Stimulated activated CD4-positive, alpha-beta T cell treated with anti-CD3 and anti-CD28 coated beads, Interleukin-1b, Interleukin-23, amount 100 ng/mL, for 4 hours (primary cell): ENCODE results near the gene RBM33.
"Not testable (repeated sequence)": the region's sequence is repeated elsewhere in the genome, so short reads cannot be mapped to it uniquely, and the experiment has no call there.

Experiments used
- DNase-seq, 2 donors: peaks; one replicate each; pipeline ENCODE4 v3.0.0-alpha.2; 2020; ENCODE audit warnings: low read depth in 2 of 2

The RBM33 gene

GRCh38 chr7:155809947-155810769, 165.7 kb downstream of the RBM33 start:
- DNase-seq, result no peak

GRCh38 chr7:155810770-155811559, 166.5 kb downstream of the RBM33 start:
- no peak for DNase-seq

- no peak for DNase-seq
Observed at GRCh38 chr7:155811560-155811894, 167.1 kb downstream of the RBM33 start.

GRCh38 chr7:155811895-155812761, 167.7 kb downstream of the RBM33 start, which contains the start of gene SHH:
SHH (minus strand) TSS chr7:155812463; CDS start chr7:155812122, 341 bp downstream.
- DNase-seq, result no peak

- DNase-seq, result no peak
Observed at GRCh38 chr7:155813125-155813524, 168.7 kb downstream of the RBM33 start.

DNA sequence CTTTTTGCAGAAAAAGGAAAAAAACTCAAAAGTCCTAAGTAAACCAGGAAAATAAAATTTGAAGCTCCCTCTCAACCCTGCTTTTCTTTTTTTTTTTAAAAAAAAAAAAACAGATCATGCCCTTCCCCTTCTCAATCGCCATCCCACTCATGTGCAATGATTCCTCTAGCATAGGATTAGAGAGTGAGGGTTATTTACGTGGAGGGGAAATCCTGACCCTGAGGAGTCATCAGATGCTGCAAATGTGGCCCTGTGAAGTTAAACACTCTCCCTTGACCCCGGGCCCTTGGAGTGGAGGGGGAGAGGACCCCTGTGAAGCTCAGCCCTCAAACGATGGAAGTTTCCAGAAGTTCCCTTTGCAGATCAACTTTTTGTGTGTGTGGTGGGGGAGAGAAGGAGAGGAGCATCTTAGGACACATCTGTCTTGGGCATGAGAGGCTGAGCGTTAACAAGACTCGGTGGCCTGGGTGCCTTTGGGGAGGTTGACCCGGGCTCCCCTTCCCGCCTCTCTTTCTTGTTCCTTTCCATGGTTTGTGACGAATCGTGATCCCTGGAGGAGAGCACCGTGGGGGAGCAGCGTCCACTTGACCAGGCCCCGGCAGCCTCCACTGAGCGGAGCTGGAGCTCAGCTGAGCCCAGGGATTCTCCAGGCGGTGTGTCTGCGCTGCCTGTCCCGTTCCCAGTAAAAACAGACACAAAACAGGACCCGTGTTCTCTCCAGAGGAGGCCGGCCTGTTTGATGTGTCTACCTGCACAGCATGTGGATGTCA, 169.3 kb downstream of the RBM33 start:
- no peak for DNase-seq

- DNase-seq, result no peak
Observed at GRCh38 chr7:155814316-155815276, 170.1 kb downstream of the RBM33 start.

GRCh38 chr7:155815332-155816191, 171.1 kb downstream of the RBM33 start:
- peak; percentile 29 to 62 for DNase-seq

GRCh38 chr7:155816192-155816508, 171.7 kb downstream of the RBM33 start:
- DNase-seq, result no peak

DNA sequence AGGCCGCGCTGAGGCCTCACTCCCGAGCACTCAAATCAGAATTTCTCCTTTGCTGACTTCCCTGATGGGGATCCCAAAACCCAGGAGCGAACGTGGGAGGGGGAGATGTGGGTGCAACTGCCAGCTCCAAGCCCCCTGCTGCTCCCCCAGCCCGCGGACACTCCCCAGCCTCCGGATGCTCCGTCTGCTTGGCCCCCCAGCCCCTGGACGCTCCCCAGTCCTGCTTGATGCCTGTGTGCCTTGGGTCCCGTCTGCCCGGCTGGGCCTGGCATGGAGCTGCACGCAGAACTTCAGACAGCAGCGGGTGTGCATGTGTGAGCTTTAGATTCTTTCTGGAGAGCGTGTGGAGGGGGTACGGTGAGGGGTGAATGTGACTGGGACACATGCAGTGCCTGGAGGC, 172.5 kb downstream of the RBM33 start:
- no peak for DNase-seq

- not testable (repeated sequence) for DNase-seq
Observed at GRCh38 chr7:155817515-155817914, 173.1 kb downstream of the RBM33 start.

DNA sequence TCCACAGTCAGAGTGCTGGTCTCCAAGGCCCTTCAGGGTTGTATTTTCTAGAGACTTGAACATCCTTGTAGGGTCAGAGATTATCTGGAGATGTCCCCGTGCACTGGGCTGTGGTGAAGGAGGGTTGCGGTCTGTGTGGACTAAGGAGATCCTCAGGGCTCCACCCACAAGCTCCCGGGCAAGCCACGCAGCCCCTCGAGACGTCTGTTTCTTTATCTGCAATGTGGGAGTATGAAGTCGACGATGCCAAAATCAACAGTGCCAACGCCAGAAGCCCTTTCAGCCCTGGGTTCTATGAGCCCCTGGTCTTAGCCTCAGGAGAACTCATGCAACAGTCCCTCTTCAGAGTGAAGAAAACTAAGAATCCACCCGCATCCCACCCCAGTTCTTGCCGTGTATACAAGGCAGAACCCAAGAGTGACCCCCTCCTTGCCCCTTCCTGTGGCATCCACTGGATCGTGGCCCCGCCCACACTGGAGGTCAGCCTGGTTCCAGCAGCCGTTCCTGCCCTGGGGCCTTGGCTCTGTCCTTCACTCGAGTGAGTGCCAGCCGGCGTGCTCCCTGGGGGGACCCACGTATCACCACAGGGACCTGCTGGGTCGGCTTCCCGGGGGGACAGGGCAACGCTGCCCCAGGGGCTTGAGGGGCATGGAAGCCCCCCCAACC, 173.8 kb downstream of the RBM33 start:
- DNase-seq, result no peak

DNA sequence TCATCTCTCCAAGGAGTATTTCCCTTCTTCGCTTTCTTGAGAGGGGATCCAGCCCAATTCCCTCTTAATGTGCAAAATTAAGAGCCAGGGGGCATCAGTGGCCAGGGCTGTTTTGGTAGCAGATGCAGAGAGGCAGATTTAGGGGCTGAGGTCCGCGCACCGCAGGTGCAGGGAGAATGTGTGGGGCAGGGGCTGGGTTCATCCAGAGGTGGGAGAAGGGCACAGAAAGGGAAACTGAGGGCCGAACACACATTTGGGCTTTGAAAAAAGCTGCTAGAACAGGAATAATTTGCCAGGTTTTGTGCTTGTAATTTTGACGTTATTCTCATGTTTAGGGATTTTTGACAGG, 174.3 kb downstream of the RBM33 start:
- DNase-seq, result no peak

GRCh38 chr7:155819186-155819585, 174.7 kb downstream of the RBM33 start:
- no peak for DNase-seq

GRCh38 chr7:155820246-155820645, 175.8 kb downstream of the RBM33 start:
- DNase-seq, result no peak

GRCh38 chr7:155820788-155821187, 176.3 kb downstream of the RBM33 start:
- no peak for DNase-seq

GRCh38 chr7:155821851-155822250, 177.4 kb downstream of the RBM33 start:
- no peak for DNase-seq

- no peak for DNase-seq
Observed at GRCh38 chr7:155824227-155824886, 179.9 kb downstream of the RBM33 start.
